H1 (cell line): ENCODE measurements around the gene BAIAP2. TPM values are rescaled to one million over a fixed set of nuclear protein-coding genes. Genes with fewer than 3 reads are reported as not detected.

Experiments
- CTCF ChIA-PET: fragments of 300-600 bp; sonication (Branson Sonifier 250); formaldehyde crosslinking; loops from one replicate; lab custom pipeline; 2021; ENCODE audit not compliant: partially characterized antibody; lab: Charles Lee
- POLR2A ChIA-PET: fragments of 300-600 bp; sonication (Branson Sonifier 250); formaldehyde crosslinking; loops from one replicate; lab custom pipeline; 2021; ENCODE audit warnings: inconsistent platforms; ENCODE audit not compliant: partially characterized antibody; lab: Charles Lee
- DNase-seq, 2 experiments: peaks; one replicate each; pipeline versions ENCODE4 v3.0.0 to v3.0.0-alpha.2; 2010 to 2022; ENCODE audit warnings: low spot score in 2 of 2, low read depth in 1 of 2, mixed read lengths in 1 of 2
- FAIRE-seq: peaks from 2 replicates; lab custom pipeline; 2011; peaks lifted over from hg19 to GRCh38; lab: Jason Lieb, UNC
- H2AFZ ChIP-seq: 2 replicates; pipeline ENCODE4 v1.8.1; 2012; ENCODE audit warnings: low read length, inconsistent platforms
- H2AK5ac ChIP-seq: 2 replicates; pipeline ENCODE4 v1.6.1; 2013; ENCODE audit warnings: low read depth, low read length
- H2BK120ac ChIP-seq: replicated peaks from 2 replicates; pipeline ENCODE3; 2013; ENCODE audit warnings: low read depth, low read length, inconsistent platforms
- H2BK12ac ChIP-seq: 2 replicates; pipeline ENCODE4 v1.6.1; 2013; ENCODE audit warnings: low read depth, low read length
- H2BK15ac ChIP-seq: 2 replicates; pipeline ENCODE4 v1.6.1; 2013; ENCODE audit warnings: low read length
- H2BK20ac ChIP-seq: 2 replicates; pipeline ENCODE4 v1.6.1; 2013; ENCODE audit warnings: low read length
- H2BK5ac ChIP-seq: 2 replicates; pipeline ENCODE4 v1.6.1; 2013; ENCODE audit warnings: low read depth, low read length
- H3K14ac ChIP-seq: 2 replicates; pipeline ENCODE4 v1.6.1; 2013; ENCODE audit warnings: inconsistent platforms; ENCODE audit not compliant: insufficient read length
- H3K18ac ChIP-seq: 2 replicates; pipeline ENCODE4 v1.6.1; 2013; ENCODE audit warnings: low read length; ENCODE audit errors: extremely low read depth
- H3K23ac ChIP-seq: 2 replicates; pipeline ENCODE4 v1.6.1; 2013; ENCODE audit warnings: inconsistent platforms; ENCODE audit not compliant: insufficient read length
- H3K23me2 ChIP-seq: 2 replicates; pipeline ENCODE4 v1.6.1; 2013; ENCODE audit warnings: low read depth, low read length
- H3K27ac ChIP-seq: 2 replicates; pipeline ENCODE4 v1.6.1; 2011; ENCODE audit warnings: low read depth, low read length, inconsistent platforms
- H3K27me3 ChIP-seq, 4 experiments: replicated peaks in 1 of 4; 1 replicate in 1 of 4; 2 replicates in 3 of 4; pipeline versions ENCODE4 v1.6.1 to v1.8.1; 2011 to 2013; ENCODE audit warnings: low read length in 3 of 4, mild to moderate bottlenecking in 3 of 4, inconsistent platforms in 2 of 4, mixed read lengths in 2 of 4, moderate library complexity in 1 of 4; ENCODE audit not compliant: control insufficient read depth in 3 of 4, insufficient read depth in 3 of 4; ENCODE audit errors: extremely low read depth in 1 of 4
- H3K36me3 ChIP-seq, 4 experiments: 2 replicates each; pipeline versions ENCODE4 v1.6.1 to v1.8.1; 2011 to 2013; ENCODE audit warnings: mild to moderate bottlenecking in 4 of 4, low read length in 3 of 4, moderate library complexity in 2 of 4, control low read depth in 1 of 4, inconsistent platforms in 1 of 4; ENCODE audit not compliant: insufficient read depth in 4 of 4, control insufficient read depth in 2 of 4
- H3K4ac ChIP-seq: replicated peaks from 2 replicates; pipeline ENCODE3; 2013; ENCODE audit warnings: low read length, low read depth, mixed read lengths, inconsistent platforms; ENCODE audit not compliant: insufficient read length
- H3K4me1 ChIP-seq, 4 experiments: replicated peaks in 1 of 4; 1 replicate in 1 of 4; 2 replicates in 3 of 4; pipeline versions ENCODE4 v1.6.1 to v1.8.1; 2011 to 2013; ENCODE audit warnings: low read length in 3 of 4, inconsistent platforms in 2 of 4, mixed read lengths in 1 of 4; ENCODE audit not compliant: insufficient read depth in 4 of 4, control insufficient read depth in 3 of 4
- H3K4me2 ChIP-seq, 2 experiments: 2 replicates each; pipeline versions ENCODE4 v1.6.1 to v1.8.1; 2011 to 2013; ENCODE audit warnings: low read depth in 2 of 2, low read length in 2 of 2, control low read depth in 1 of 2, inconsistent platforms in 1 of 2, mild to moderate bottlenecking in 1 of 2; ENCODE audit not compliant: insufficient read depth in 1 of 2
- H3K4me3 ChIP-seq, 4 experiments: fragments of 200-600, 300-600 bp in 1 of 4; sonication (generic), shearing (Covaris generic), sonication (Bioruptor Twin) in 1 of 4; 2 replicates each; pipeline versions ENCODE4 v1.5.1 to v1.8.1; 2011 to 2016; ENCODE audit warnings: low read length in 4 of 4, low read depth in 3 of 4, control low read depth in 2 of 4, inconsistent platforms in 2 of 4, mild to moderate bottlenecking in 2 of 4, mixed read lengths in 1 of 4, moderate library complexity in 1 of 4; ENCODE audit not compliant: insufficient read depth in 2 of 4; ENCODE audit errors: extremely low read depth in 1 of 4
- H3K56ac ChIP-seq: replicated peaks from 2 replicates; pipeline ENCODE3; 2013; ENCODE audit warnings: low read depth, mild to moderate bottlenecking, mixed read lengths, low read length, inconsistent platforms; ENCODE audit not compliant: insufficient read length
- H3K79me1 ChIP-seq: 2 replicates; pipeline ENCODE4 v1.6.1; 2013; ENCODE audit warnings: low read depth, low read length, control low read depth
- H3K79me2 ChIP-seq, 2 experiments: 2 replicates each; pipeline versions ENCODE4 v1.6.1 to v1.8.1; 2012 to 2013; ENCODE audit warnings: low read length in 2 of 2, mild to moderate bottlenecking in 2 of 2, inconsistent platforms in 1 of 2; ENCODE audit not compliant: insufficient read depth in 2 of 2, control insufficient read depth in 1 of 2
- H3K9ac ChIP-seq, 4 experiments: replicated peaks in 1 of 4; 1 replicate in 1 of 4; 2 replicates in 3 of 4; pipeline versions ENCODE4 v1.6.1 to v1.8.1; 2011 to 2013; ENCODE audit warnings: low read depth in 3 of 4, low read length in 3 of 4, control low read depth in 2 of 4, mild to moderate bottlenecking in 2 of 4, moderate library complexity in 2 of 4, inconsistent platforms in 1 of 4; ENCODE audit errors: extremely low read depth in 1 of 4
- H3K9me3 ChIP-seq, 2 experiments: 2 replicates each; pipeline versions ENCODE4 v1.6.1 to v1.8.1; 2012 to 2013; ENCODE audit warnings: mild to moderate bottlenecking in 2 of 2, moderate library complexity in 2 of 2, control low read depth in 1 of 2, inconsistent platforms in 1 of 2, low read depth in 1 of 2, low read length in 1 of 2, mixed read lengths in 1 of 2; ENCODE audit not compliant: insufficient read depth in 2 of 2
- H4K20me1 ChIP-seq, 2 experiments: replicated peaks in 1 of 2; 2 replicates each; pipeline versions ENCODE3 to v1.8.1; 2011 to 2013; ENCODE audit warnings: inconsistent platforms in 2 of 2, low read length in 2 of 2, mild to moderate bottlenecking in 1 of 2; ENCODE audit not compliant: insufficient read depth in 2 of 2, control insufficient read depth in 1 of 2
- H4K5ac ChIP-seq: 2 replicates; pipeline ENCODE4 v1.6.1; 2013; ENCODE audit warnings: low read length, low read depth, mixed read lengths, inconsistent platforms; ENCODE audit not compliant: insufficient read length
- H4K8ac ChIP-seq: 2 replicates; pipeline ENCODE4 v1.8.0; 2013; ENCODE audit warnings: mild to moderate bottlenecking, moderate library complexity, low read length, inconsistent platforms; ENCODE audit not compliant: insufficient read depth; ENCODE audit errors: extremely low read depth
- H4K91ac ChIP-seq: replicated peaks from 2 replicates; pipeline ENCODE3; 2013; ENCODE audit warnings: low read length, mixed read lengths, inconsistent platforms; ENCODE audit not compliant: insufficient read length
- ASH2L ChIP-seq: fragments of 200-600, 300-600 bp; sonication (generic); IDR thresholded peaks from one replicate; pipeline ENCODE4 v1.7.1; 2017; ENCODE audit warnings: low read length
- POU5F1 ChIP-seq: IDR thresholded peaks from 2 replicates; pipeline ENCODE4 v1.6.1; 2011; ENCODE audit warnings: low read depth, mild to moderate bottlenecking, low read length, moderate library complexity
- TAF1 ChIP-seq: IDR thresholded peaks from 2 replicates; pipeline ENCODE4 v1.6.1; 2011; ENCODE audit warnings: mild to moderate bottlenecking, low read depth, low read length
- WGBS, 2 experiments: shearing (Covaris generic) in 1 of 2; methylation state at CpG; one replicate each; pipeline versions ENCODE4 v1.1.6 to v1.1.7; 2013 to 2015; ENCODE audit warnings: low lambda C conversion rate in 2 of 2, mixed read lengths in 2 of 2, inconsistent platforms in 1 of 2, low coverage in 1 of 2, missing lambda C conversion rate in 1 of 2; ENCODE audit not compliant: insufficient replicate concordance in 2 of 2, insufficient coverage in 1 of 2, insufficient read length in 1 of 2; ENCODE audit errors: extremely low coverage in 1 of 2, missing lambda C conversion rate in 1 of 2; 5-methylcytosine and 5-hydroxymethylcytosine counted together
- polyA plus RNA-seq, 7 experiments: library from polyadenylated mRNA; depleted of rRNA in 3 of 7; stranded (reverse) in 5 of 7; unstranded in 2 of 7; fragments of >200 nt in 5 of 7; fragments of 200-250 nt in 2 of 7; gene quantifications; 1 replicate in 5 of 7; 2 replicates in 1 of 7; 4 replicates in 1 of 7; pipeline versions ENCODE4 v1.2.1 to v1.2.3, GENCODE V29; 2011 to 2013; ENCODE audit warnings: missing spikeins in 2 of 7, mixed read lengths in 2 of 7
- total RNA-seq: library from RNA; stranded (reverse); fragmentation: NEBNext Ultra II Directional; extraction: Animal tissue kit (Norgen Biotek cat#: 25700); gene quantifications from 2 replicates; pipeline ENCODE4 v1.2.1, GENCODE V29; 2021

Gene BAIAP2
- total and polyA plus RNA-seq, 2 of the 8 experiments (the other 6 are each of a cell fraction or from before 2014, with no cell fraction given) = 10.0 to 22.8 TPM

DNA sequence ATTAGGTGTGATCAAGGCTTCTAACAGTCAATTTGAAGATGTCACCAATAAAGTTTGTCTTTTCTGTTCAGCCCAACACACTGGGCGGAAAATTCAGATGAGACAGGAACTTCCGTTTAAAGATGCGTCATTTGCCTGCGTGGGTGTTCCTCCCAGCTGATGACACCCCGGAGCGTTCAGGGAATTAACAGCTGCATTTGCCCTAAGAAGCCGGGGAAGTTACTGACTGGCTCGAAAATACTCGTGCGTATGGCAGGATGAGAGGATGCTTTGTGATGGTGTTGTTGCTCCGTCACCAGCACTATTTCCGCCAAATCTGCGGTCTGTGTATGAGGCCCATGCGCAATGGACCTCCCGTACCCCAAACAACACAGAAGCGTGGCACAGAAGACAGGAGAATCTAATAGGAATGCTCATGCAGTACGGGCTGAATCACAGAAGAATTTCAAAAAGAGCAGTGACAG lies 118.4 kb downstream of the BAIAP2 start:
- Histone ChIP-seq H3K9ac (no peak overlapping the region), H3K27ac (no peak overlapping the region)
- no peak for TF ChIP-seq ASH2L
- no peak for TF ChIP-seq TAF1
- TF ChIP-seq POU5F1 = no peak

More for the DNA sequence above, 118.4 kb downstream of the BAIAP2 start:
- no peak overlapping the region for H3K4ac ChIP-seq
- H3K9me3 ChIP-seq = no peaks in the 10 kb centered on the region
- H2BK12ac ChIP-seq = no peak overlapping the region
- no peak overlapping the region for H4K5ac ChIP-seq
- no peak overlapping the region for H2BK20ac ChIP-seq
- H3K56ac ChIP-seq = no peak overlapping the region
- H3K23me2 ChIP-seq = no peaks in the 10 kb centered on the region
- H3K27me3 ChIP-seq = no peaks in the 10 kb centered on the region
- 93% methylated on average over 17 of the region's 17 CpGs; no CpG with 5 or more reads in 1 of the 2 experiments for WGBS, 2 experiments
- H3K4me2 ChIP-seq = no peak overlapping the region
- POLR2A ChIA-PET = interaction anchor here (0.9 kb wide), 1 partner anchor 9 kb away, joined by 3 read pairs; no protein-coding TSS in a partner anchor
- H2BK120ac ChIP-seq = no peak overlapping the region
- H4K8ac ChIP-seq = no peak overlapping the region
- CTCF ChIA-PET = interaction anchor here (4.3 kb wide), 1 partner anchor 11 kb away, joined by 21 read pairs; no protein-coding TSS in a partner anchor
- no peak overlapping the region for H3K18ac ChIP-seq
- no peak for DNase-seq
- H2AK5ac ChIP-seq = no peak overlapping the region; the same call in 1 of the 2 replicates
- H3K79me2 ChIP-seq = no peaks in the 10 kb centered on the region
- no peak overlapping the region for H2BK5ac ChIP-seq
- no peak overlapping the region for H2BK15ac ChIP-seq
- no peak overlapping the region for H3K23ac ChIP-seq
- H2AFZ ChIP-seq = no peak overlapping the region
- H3K79me1 ChIP-seq = no peaks in the 10 kb centered on the region
- H3K4me3 ChIP-seq = no peak overlapping the region
- no peak for FAIRE-seq
- no peaks in the 10 kb centered on the region; a peak in 1 of 7 replicates for H3K4me1 ChIP-seq
- H3K14ac ChIP-seq = no peak overlapping the region
- H4K20me1 ChIP-seq = no peaks in the 10 kb centered on the region
- H3K36me3 ChIP-seq = no peaks in the 10 kb centered on the region
- no peak overlapping the region for H4K91ac ChIP-seq
